Ishikawa (cell line): ENCODE data around the gene MED12L.

Source experiments
- CEBPB ChIP-seq: IDR thresholded peaks from 2 replicates; pipeline ENCODE4 v1.6.1; 2012
- CREB1 ChIP-seq: IDR thresholded peaks from 2 replicates; pipeline ENCODE4 v1.6.1; 2012; ENCODE audit warnings: low read depth
- EGR1 ChIP-seq: IDR thresholded peaks from 2 replicates; pipeline ENCODE4 v1.6.1; 2012
- EP300 ChIP-seq: IDR thresholded peaks from 2 replicates; pipeline ENCODE4 v1.6.1; 2012; ENCODE audit warnings: borderline replicate concordance
- FOXM1 ChIP-seq: IDR thresholded peaks from 2 replicates; pipeline ENCODE4 v1.6.1; 2012; ENCODE audit warnings: low read depth, borderline replicate concordance
- NFIC ChIP-seq: IDR thresholded peaks from 2 replicates; pipeline ENCODE4 v1.6.1; 2012
- RAD21 ChIP-seq: IDR thresholded peaks from 2 replicates; pipeline ENCODE4 v1.6.1; 2012; ENCODE audit warnings: low read depth
- TAF1 ChIP-seq: IDR thresholded peaks from 2 replicates; pipeline ENCODE4 v1.6.1; 2012; ENCODE audit warnings: low read depth, mild to moderate bottlenecking
- TCF12 ChIP-seq: IDR thresholded peaks from 2 replicates; pipeline ENCODE4 v1.6.1; 2012; ENCODE audit warnings: low read depth
- YY1 ChIP-seq: IDR thresholded peaks from 2 replicates; pipeline ENCODE4 v1.6.1; 2012; ENCODE audit warnings: low read depth
- ZBTB7A ChIP-seq: IDR thresholded peaks from 2 replicates; pipeline ENCODE4 v1.6.1; 2012; ENCODE audit warnings: low read depth
- TF ChIP-seq, protein P1 (sequence below): IDR thresholded peaks from 2 replicates; pipeline ENCODE4 v1.6.1; 2012; ENCODE audit warnings: low read depth, mild to moderate bottlenecking
- TF ChIP-seq, protein P2 (sequence below): IDR thresholded peaks from 2 replicates; pipeline ENCODE4 v1.6.1; 2012
- TF ChIP-seq, protein P3 (sequence below): IDR thresholded peaks from 2 replicates; pipeline ENCODE4 v1.6.1; 2012

DNA sequence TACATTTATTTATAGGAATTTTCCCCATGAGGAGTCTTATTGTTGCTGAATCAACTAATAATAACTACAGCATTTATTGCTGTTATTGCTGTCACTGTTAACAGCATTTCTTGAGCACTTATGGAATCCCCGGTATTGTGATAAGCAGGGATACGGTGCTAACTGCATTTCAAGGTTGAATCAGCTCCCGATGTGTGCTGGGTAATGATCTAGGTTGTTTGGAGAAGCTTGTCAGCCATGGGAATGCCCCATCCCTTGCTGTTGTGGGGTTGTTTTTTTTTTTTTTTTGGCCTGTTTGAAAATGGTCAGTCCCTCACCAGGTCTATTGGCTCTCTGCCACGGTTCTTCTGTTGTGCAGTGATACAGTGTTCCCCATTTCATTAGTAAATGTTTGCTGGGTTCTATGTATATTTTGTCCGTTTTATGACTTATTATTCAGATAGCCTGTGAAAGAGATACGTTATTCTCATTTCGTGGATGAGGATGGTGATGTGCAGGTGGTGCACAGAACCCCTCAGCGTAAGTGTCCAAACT, 48.5 kb downstream of the MED12L start:
- TF ChIP-seq, protein P1, sequence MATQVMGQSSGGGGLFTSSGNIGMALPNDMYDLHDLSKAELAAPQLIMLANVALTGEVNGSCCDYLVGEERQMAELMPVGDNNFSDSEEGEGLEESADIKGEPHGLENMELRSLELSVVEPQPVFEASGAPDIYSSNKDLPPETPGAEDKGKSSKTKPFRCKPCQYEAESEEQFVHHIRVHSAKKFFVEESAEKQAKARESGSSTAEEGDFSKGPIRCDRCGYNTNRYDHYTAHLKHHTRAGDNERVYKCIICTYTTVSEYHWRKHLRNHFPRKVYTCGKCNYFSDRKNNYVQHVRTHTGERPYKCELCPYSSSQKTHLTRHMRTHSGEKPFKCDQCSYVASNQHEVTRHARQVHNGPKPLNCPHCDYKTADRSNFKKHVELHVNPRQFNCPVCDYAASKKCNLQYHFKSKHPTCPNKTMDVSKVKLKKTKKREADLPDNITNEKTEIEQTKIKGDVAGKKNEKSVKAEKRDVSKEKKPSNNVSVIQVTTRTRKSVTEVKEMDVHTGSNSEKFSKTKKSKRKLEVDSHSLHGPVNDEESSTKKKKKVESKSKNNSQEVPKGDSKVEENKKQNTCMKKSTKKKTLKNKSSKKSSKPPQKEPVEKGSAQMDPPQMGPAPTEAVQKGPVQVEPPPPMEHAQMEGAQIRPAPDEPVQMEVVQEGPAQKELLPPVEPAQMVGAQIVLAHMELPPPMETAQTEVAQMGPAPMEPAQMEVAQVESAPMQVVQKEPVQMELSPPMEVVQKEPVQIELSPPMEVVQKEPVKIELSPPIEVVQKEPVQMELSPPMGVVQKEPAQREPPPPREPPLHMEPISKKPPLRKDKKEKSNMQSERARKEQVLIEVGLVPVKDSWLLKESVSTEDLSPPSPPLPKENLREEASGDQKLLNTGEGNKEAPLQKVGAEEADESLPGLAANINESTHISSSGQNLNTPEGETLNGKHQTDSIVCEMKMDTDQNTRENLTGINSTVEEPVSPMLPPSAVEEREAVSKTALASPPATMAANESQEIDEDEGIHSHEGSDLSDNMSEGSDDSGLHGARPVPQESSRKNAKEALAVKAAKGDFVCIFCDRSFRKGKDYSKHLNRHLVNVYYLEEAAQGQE: no peak
- no peak for TF ChIP-seq NFIC
- no peak for TF ChIP-seq EP300
- no peak for TF ChIP-seq ZBTB7A
- no peak for TF ChIP-seq RAD21
- no peak for TF ChIP-seq TAF1
- TF ChIP-seq, protein P2, sequence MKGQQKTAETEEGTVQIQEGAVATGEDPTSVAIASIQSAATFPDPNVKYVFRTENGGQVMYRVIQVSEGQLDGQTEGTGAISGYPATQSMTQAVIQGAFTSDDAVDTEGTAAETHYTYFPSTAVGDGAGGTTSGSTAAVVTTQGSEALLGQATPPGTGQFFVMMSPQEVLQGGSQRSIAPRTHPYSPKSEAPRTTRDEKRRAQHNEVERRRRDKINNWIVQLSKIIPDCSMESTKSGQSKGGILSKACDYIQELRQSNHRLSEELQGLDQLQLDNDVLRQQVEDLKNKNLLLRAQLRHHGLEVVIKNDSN: no peak
- TF ChIP-seq, protein P3, sequence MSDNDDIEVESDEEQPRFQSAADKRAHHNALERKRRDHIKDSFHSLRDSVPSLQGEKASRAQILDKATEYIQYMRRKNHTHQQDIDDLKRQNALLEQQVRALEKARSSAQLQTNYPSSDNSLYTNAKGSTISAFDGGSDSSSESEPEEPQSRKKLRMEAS: no peak
- no peak for TF ChIP-seq CEBPB
- TF ChIP-seq YY1: no peak
- no peak for TF ChIP-seq TCF12
- no peak for TF ChIP-seq CREB1
- TF ChIP-seq FOXM1: no peak
- TF ChIP-seq EGR1: no peak
